Spleen (tissue), 7 donors: ENCODE data around the gene TBC1D24.

Experiments
- POLR2A ChIP-seq, 3 donors: fragments of 450-650 bp; IDR thresholded peaks; one replicate each; pipeline ENCODE4 v1.5.1; 2017; ENCODE audit warnings: antibody characterized with exemption in 3 of 3, mild to moderate bottlenecking in 1 of 3
- TF ChIP-seq, protein P1 (sequence below), 11 experiments: fragments of 200-600 bp in 7 of 11; fragments of 450-650 bp in 4 of 11; sonication (generic) in 4 of 11; IDR thresholded peaks in 8 of 11; conservative IDR thresholded peaks in 3 of 11; 1 replicate in 7 of 11; 2 replicates in 4 of 11; pipeline versions ENCODE4 v1.4.0 to v1.8.0; 2016 to 2021; ENCODE audit warnings: antibody characterized with exemption in 11 of 11, inconsistent platforms in 4 of 11, mild to moderate bottlenecking in 1 of 11
- donor health status: DM: no; HTN: no; CAD: no; lungs with moderate emphysema.
- donor health status: DM: no; HTN: no; CAD: no.
- donor health status: DM: no; HTN: no; CAD: no.

DNA sequence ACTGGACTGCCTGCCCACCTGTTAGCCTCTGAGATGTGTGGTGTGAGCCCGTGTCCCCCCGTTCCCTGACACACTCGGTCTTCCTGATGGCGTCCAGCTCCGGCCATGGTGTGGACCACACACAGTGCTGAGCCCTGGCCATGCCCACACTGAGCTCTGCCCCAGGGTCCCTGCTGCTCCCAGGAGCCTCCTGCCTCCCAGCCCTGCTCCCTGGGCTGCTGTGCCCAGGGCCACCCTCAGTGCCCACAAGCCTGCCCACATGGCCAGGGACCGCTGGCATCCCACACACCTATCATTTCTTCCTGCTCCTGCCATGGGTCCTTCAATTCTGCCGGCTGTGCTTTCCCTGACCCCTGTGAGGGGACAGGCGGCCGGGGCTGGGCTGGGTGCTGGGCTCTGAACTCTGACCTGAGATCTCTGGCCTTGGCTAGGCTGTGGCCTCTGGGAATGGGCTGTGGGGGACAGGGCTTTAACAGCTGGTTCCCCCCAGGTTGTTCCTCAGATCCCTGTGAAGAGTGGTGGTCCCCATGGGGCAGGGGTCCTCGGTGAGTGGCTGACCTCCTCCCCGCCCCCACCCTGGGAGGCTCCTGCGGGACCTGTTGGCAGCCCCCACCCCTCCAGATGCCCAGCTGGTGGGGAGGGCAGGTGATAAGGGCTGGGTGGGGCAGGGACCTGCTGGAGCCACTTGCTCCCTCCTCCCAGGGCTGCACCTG, 52.3 kb downstream of the TBC1D24 start:
- TF ChIP-seq, protein P1, sequence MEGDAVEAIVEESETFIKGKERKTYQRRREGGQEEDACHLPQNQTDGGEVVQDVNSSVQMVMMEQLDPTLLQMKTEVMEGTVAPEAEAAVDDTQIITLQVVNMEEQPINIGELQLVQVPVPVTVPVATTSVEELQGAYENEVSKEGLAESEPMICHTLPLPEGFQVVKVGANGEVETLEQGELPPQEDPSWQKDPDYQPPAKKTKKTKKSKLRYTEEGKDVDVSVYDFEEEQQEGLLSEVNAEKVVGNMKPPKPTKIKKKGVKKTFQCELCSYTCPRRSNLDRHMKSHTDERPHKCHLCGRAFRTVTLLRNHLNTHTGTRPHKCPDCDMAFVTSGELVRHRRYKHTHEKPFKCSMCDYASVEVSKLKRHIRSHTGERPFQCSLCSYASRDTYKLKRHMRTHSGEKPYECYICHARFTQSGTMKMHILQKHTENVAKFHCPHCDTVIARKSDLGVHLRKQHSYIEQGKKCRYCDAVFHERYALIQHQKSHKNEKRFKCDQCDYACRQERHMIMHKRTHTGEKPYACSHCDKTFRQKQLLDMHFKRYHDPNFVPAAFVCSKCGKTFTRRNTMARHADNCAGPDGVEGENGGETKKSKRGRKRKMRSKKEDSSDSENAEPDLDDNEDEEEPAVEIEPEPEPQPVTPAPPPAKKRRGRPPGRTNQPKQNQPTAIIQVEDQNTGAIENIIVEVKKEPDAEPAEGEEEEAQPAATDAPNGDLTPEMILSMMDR (IDR thresholded peaks at IDR 0.05 in 8 of 11, conservative IDR thresholded peaks at IDR 0.05 in 3 of 11), result no peak
- TF ChIP-seq POLR2A (IDR thresholded peaks at IDR 0.05), result no peak
